D341Med (cell line): Measurements from ENCODE around the gene CASK.
"Not testable (repeated sequence)": the region's sequence is repeated elsewhere in the genome, so short reads cannot be mapped to it uniquely, and the experiment has no call there.

Experiments
- DNase-seq: peaks from one replicate; pipeline ENCODE4 v3.0.0; 2012; ENCODE audit warnings: low spot score

CASK gene

GRCh38 chrX:41730081-41730480, 193.3 kb downstream of the CASK start:
- DNase-seq, result no peak

- no peak for DNase-seq
Measured at GRCh38 chrX:41728125-41728524, 195.2 kb downstream of the CASK start.

GRCh38 chrX:41723826-41724225, 199.5 kb downstream of the CASK start, which contains the start of gene GPR82:
Gene GPR82, plus strand, starts transcription at chrX:41724181. Its CDS starts 2,846 bp downstream, at chrX:41727027.
- no peak for DNase-seq

GRCh38 chrX:41722816-41723618, 200.3 kb downstream of the CASK start:
- DNase-seq, result no peak

- DNase-seq, result no peak
Measured at GRCh38 chrX:41722214-41722613, 201.1 kb downstream of the CASK start.

- DNase-seq, result no peak
Measured at GRCh38 chrX:41721590-41721989, 201.8 kb downstream of the CASK start.

- no peak for DNase-seq
Measured at GRCh38 chrX:41720125-41720779, 203.1 kb downstream of the CASK start.

GRCh38 chrX:41719610-41720009, 203.7 kb downstream of the CASK start:
- DNase-seq, result not testable (repeated sequence)

GRCh38 chrX:41718481-41719235, 204.7 kb downstream of the CASK start:
- DNase-seq, result no peak

GRCh38 chrX:41716767-41717473, 206.4 kb downstream of the CASK start:
- no peak for DNase-seq

- DNase-seq, result no peak
Measured at GRCh38 chrX:41716222-41716621, 207.1 kb downstream of the CASK start.

- DNase-seq, result no peak
Measured at GRCh38 chrX:41711021-41711667, 212.2 kb downstream of the CASK start.

GRCh38 chrX:41708486-41708885, 214.9 kb downstream of the CASK start:
- no peak for DNase-seq

GRCh38 chrX:41707218-41707617, 216.1 kb downstream of the CASK start:
- no peak for DNase-seq

- no peak for DNase-seq
Measured at GRCh38 chrX:41705680-41706374, 217.5 kb downstream of the CASK start.

GRCh38 chrX:41705042-41705441, 218.3 kb downstream of the CASK start:
- DNase-seq, result no peak

GRCh38 chrX:41703574-41704029, 219.8 kb downstream of the CASK start:
- DNase-seq, result no peak

GRCh38 chrX:41695426-41695825, 227.9 kb downstream of the CASK start:
- DNase-seq, result no peak

- no peak for DNase-seq
Measured at GRCh38 chrX:41693024-41693423, 230.3 kb downstream of the CASK start.

- peak; percentile 41 for DNase-seq
Measured at GRCh38 chrX:41692162-41692749, 231.1 kb downstream of the CASK start.
